HG02885 (cell line): ENCODE data around the gene TP53TG3B.
"Not testable (repeated sequence)": the region's sequence is repeated elsewhere in the genome, so short reads cannot be mapped to it uniquely, and the experiment has no call there.

Experiments
- ATAC-seq: cut with Tn5 transposase; IDR thresholded peaks from one replicate; pipeline ENCODE4 v1.9.1; 2021; ENCODE audit warnings: mild to moderate bottlenecking; ENCODE audit not compliant: unreplicated experiment, poor library complexity

Gene TP53TG3B

DNA sequence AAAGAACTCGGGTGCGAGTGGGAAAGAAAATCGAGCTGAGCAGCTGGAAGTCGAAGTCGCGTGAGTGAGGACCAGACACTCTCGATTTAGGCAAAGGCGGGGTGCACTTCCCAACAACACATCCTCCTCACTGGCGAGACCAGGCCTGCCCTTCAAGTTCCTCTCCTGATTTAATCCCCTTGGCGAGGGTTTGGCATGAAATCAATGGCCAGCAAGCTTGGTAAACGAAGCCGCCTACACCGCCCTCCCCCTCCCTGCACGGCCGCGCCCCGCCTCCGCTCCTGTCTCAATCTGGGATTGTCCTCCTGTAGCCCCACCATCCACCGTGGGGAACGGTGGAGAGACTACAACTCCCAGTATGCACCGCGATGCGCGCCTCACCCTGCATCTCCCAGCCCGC lies at the start of gene TP53TG3B:
TSS of gene TP53TG3B (plus strand) at position 301 of the 400 bp plus-strand sequence. CDS start at position 369, 68 bp downstream.
- not testable (repeated sequence) for ATAC-seq

- ATAC-seq: not testable (repeated sequence)
Observed at GRCh38 chr16:33336226-33337012, 24.2 kb upstream of the TP53TG3B start.

- ATAC-seq: not testable (repeated sequence)
Observed at GRCh38 chr16:33337627-33338542, 22.8 kb upstream of the TP53TG3B start.

DNA sequence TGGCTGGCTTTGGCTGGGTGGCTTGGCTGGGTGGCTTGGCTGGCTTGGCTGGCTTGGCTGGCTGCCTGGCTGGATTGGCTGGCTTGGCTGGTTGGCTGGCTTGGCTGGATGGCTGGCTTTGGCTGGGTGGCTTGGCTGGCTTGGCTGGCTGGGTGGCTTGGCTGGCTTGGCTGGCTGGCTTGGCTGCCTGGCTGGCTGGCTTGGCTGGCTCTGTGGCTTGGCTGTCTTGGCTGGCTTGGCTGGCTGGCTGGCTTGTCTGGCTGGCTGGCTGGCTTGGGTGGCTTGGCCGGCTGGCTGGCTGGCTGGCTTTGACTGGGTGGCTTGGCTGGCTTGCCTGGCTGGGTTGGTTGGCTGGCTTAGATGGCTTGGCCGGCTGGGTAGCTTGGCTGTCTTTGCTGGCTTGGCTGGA lies 22.1 kb upstream of the TP53TG3B start:
- ATAC-seq: not testable (repeated sequence)

GRCh38 chr16:33339093-33340061 lies 21.3 kb upstream of the TP53TG3B start:
- not testable (repeated sequence) for ATAC-seq
